ENCODE data around the gene ZNF823.

DNA sequence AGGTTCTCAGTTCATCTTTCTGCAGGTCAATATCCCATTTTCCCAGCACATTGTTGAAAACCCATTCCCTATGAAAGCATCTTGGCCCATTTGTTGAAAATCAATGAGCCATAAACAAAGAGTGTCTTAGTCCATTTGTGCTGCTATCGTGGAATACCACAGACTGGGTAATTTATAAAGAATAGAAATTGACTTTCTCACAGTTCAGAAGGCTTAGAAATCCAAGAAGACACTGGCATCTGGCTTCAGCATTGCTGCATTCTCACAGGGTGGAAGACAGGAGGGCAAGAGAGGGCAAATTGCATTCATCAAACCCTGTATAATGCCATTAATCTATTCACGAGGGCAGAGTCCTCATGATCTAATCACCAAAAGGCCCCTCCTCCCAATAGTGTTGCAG lies 34.1 kb downstream of the ZNF823 start:
- TF ChIP-seq, protein P1, sequence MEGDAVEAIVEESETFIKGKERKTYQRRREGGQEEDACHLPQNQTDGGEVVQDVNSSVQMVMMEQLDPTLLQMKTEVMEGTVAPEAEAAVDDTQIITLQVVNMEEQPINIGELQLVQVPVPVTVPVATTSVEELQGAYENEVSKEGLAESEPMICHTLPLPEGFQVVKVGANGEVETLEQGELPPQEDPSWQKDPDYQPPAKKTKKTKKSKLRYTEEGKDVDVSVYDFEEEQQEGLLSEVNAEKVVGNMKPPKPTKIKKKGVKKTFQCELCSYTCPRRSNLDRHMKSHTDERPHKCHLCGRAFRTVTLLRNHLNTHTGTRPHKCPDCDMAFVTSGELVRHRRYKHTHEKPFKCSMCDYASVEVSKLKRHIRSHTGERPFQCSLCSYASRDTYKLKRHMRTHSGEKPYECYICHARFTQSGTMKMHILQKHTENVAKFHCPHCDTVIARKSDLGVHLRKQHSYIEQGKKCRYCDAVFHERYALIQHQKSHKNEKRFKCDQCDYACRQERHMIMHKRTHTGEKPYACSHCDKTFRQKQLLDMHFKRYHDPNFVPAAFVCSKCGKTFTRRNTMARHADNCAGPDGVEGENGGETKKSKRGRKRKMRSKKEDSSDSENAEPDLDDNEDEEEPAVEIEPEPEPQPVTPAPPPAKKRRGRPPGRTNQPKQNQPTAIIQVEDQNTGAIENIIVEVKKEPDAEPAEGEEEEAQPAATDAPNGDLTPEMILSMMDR (IDR thresholded peaks at IDR 0.05; ENCODE audit: poor library complexity), result no peak
- no peak for TF ChIP-seq EZH2 (IDR thresholded peaks at IDR 0.05; ENCODE audit: borderline replicate concordance)
- no peak for TF ChIP-seq EZH2phosphoT487 (IDR thresholded peaks at IDR 0.05; ENCODE audit: low read depth, severe bottlenecking, unreplicated experiment)

All from hepatocyte (in vitro differentiated cells).